Gastroesophageal sphincter (tissue), 4 donors: ENCODE measurements around the gene RPLP1. TPM values are rescaled to one million over a fixed set of nuclear protein-coding genes. Genes with fewer than 3 reads are reported as not detected.

ENCODE experiments used
- ATAC-seq: fragments of 150-250 bp; one replicate; pipeline ENCODE4 v1.9.1; 2016; ENCODE audit warnings: mild to moderate bottlenecking, moderate library complexity
- H3K27ac ChIP-seq, 4 donors: fragments of 200-600 bp; sonication (generic) in 3 of 4; 1 replicate in 3 of 4; 2 replicates in 1 of 4; pipeline ENCODE4 v1.5.1; 2016 to 2019
- H3K27me3 ChIP-seq: fragments of 200-600 bp; sonication (generic); one replicate; pipeline ENCODE4 v1.5.1; 2019
- H3K36me3 ChIP-seq, 2 donors: fragments of 200-600 bp; sonication (generic); one replicate each; pipeline ENCODE4 v1.5.1; 2019; ENCODE audit warnings: control low read depth in 1 of 2
- H3K4me1 ChIP-seq, 3 donors: fragments of 200-600 bp; sonication (generic); 1 replicate in 2 of 3; 2 replicates in 1 of 3; pipeline ENCODE4 v1.5.1; 2016 to 2019; ENCODE audit warnings: control low read depth in 2 of 3
- H3K4me3 ChIP-seq, 2 donors: fragments of 200-600 bp; sonication (generic); one replicate each; pipeline ENCODE4 v1.5.1; 2019; ENCODE audit warnings: mild to moderate bottlenecking in 1 of 2, moderate library complexity in 1 of 2
- H3K9me3 ChIP-seq, 3 donors: fragments of 200-600 bp; sonication (generic); one replicate each; pipeline ENCODE4 v1.5.1; 2017 to 2019; ENCODE audit warnings: control low read depth in 2 of 3
- EP300 ChIP-seq: sonication (generic); formaldehyde crosslinking; IDR thresholded peaks from one replicate; pipeline ENCODE4 v1.6.1; 2017; ENCODE audit warnings: antibody characterized with exemption, mild to moderate bottlenecking
- POLR2A ChIP-seq, 2 donors: fragments of 450-650 bp; IDR thresholded peaks; one replicate each; pipeline ENCODE4 v1.6.1; 2017; ENCODE audit warnings: antibody characterized with exemption in 2 of 2, mild to moderate bottlenecking in 2 of 2, moderate library complexity in 1 of 2
- POLR2AphosphoS5 ChIP-seq: sonication (generic); formaldehyde crosslinking; IDR thresholded peaks from one replicate; pipeline ENCODE4 v1.6.1; 2017; ENCODE audit warnings: antibody characterized with exemption
- WGBS, 2 donors: methylation state at CpG; one replicate each; pipeline ENCODE4 v1.1.5; 2018; ENCODE audit warnings: low coverage in 1 of 2; 5-methylcytosine and 5-hydroxymethylcytosine counted together
- total RNA-seq, 4 donors: library from RNA; depleted of rRNA; stranded (reverse); fragments of >200 nt; gene quantifications; one replicate each; pipeline ENCODE4 v1.1.0, GENCODE V29; 2016
- TF ChIP-seq, protein P1 (sequence below), 4 experiments: fragments of 200-600 bp in 2 of 4; fragments of 450-650 bp in 2 of 4; sonication (generic) in 1 of 4; IDR thresholded peaks; one replicate each; pipeline ENCODE4 v1.5.1; 2017 to 2019; ENCODE audit warnings: antibody characterized with exemption in 4 of 4, mild to moderate bottlenecking in 2 of 4, moderate library complexity in 2 of 4

Gene RPLP1
- total RNA-seq, 4 donors from 2014 or later, result 337 to 657 (median 426) TPM

DNA sequence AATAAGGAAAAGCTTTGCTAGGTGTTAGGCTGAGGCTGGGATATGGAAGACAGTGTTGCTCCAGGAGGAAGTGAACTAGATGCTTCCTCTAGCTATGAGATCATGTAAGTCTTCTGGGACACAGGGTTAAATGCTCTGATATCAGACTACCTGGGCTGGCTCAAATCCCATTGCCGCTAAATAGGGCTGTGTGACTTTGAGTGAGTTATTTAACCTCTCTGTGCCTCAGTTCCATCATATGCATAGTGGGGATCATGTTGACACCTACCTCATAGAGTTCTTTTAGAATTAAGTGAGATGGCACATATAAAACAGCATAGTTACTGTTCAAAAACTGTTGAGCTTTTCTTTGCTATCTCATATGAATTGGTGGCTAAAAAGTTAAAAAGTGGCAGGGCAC, 12.6 kb downstream of the RPLP1 start:
- no peaks in the 10 kb centered on the region for H3K9me3 ChIP-seq
- H3K27ac ChIP-seq, result no peak overlapping the region
- H3K4me1 ChIP-seq, result peaks cover 0 to 35% (median 12%) of the 10 kb centered on the region in 3 donors
- TF ChIP-seq POLR2AphosphoS5 (no peak), EP300 (no peak), POLR2A (IDR thresholded peaks at IDR 0.05) (no peak)
- TF ChIP-seq, protein P1, sequence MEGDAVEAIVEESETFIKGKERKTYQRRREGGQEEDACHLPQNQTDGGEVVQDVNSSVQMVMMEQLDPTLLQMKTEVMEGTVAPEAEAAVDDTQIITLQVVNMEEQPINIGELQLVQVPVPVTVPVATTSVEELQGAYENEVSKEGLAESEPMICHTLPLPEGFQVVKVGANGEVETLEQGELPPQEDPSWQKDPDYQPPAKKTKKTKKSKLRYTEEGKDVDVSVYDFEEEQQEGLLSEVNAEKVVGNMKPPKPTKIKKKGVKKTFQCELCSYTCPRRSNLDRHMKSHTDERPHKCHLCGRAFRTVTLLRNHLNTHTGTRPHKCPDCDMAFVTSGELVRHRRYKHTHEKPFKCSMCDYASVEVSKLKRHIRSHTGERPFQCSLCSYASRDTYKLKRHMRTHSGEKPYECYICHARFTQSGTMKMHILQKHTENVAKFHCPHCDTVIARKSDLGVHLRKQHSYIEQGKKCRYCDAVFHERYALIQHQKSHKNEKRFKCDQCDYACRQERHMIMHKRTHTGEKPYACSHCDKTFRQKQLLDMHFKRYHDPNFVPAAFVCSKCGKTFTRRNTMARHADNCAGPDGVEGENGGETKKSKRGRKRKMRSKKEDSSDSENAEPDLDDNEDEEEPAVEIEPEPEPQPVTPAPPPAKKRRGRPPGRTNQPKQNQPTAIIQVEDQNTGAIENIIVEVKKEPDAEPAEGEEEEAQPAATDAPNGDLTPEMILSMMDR (IDR thresholded peaks at IDR 0.05), result no peak
- H3K4me3 ChIP-seq, result no peak overlapping the region
- H3K36me3 ChIP-seq, result no peaks in the 10 kb centered on the region
- 100% methylated on average over 1 of the region's 1 CpG for WGBS, 2 donors
- no peak for ATAC-seq
- no peaks in the 10 kb centered on the region for H3K27me3 ChIP-seq

DNA sequence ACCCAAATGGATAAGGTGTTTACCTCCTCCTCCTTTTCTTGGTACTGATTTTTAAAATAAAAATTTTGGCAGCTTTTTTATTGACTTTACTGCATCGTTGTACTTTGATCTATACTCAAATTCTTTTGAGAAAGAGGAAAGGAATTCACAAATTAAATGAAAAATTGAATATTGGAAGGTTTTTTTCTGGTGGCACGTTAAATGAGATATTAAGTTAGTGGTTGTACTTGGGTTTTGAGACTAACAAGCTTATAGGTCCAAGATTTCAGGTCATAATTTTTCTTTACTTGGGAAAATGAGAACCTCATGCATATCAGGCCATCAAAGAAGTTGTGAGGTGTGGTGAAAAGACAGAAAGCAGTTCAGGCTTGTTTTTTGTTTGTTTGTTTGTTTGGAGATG, 14.1 kb downstream of the RPLP1 start:
- Histone ChIP-seq H3K36me3 (no peaks in the 10 kb centered on the region), H3K4me1 (peaks cover 0 to 21% (median 11%) of the 10 kb centered on the region in 3 donors), H3K27ac (no peak overlapping the region), H3K27me3 (no peaks in the 10 kb centered on the region), H3K4me3 (no peak overlapping the region), H3K9me3 (no peaks in the 10 kb centered on the region)
- TF ChIP-seq EP300 (no peak), POLR2AphosphoS5 (no peak), POLR2A (IDR thresholded peaks at IDR 0.05) (no peak)
- TF ChIP-seq, protein P1 (IDR thresholded peaks at IDR 0.05), result no peak
- no peak for ATAC-seq
- WGBS, 2 donors, result 85 to 92% methylated on average over 2 of the region's 2 CpGs

DNA sequence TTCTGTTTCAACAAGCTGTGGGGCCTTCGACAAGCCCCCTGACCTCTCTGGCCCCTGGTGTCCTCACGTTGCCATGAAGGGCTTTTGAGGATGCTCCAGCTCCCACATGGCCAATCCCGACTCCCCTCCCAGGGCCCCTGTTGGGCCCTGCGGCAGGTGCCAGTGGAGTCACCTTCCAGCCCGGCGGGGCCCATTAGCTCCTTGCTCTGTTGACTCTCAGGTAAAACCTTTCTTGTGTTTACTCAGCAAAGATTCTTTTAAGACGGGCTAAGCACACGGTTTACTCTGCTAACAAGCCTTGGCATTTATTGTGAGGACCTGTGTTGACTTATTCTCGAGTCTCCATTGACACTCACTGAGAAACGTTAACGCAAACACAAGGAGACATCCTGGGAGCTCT, 15.0 kb downstream of the RPLP1 start:
- ATAC-seq, result no peak
- H3K9me3 ChIP-seq, result no peaks in the 10 kb centered on the region
- no peak for TF ChIP-seq POLR2AphosphoS5
- TF ChIP-seq, protein P1 (IDR thresholded peaks at IDR 0.05), result no peak
- no peak for TF ChIP-seq EP300
- no peak for TF ChIP-seq POLR2A (IDR thresholded peaks at IDR 0.05)
- H3K4me1 ChIP-seq, result peaks cover 0 to 14% (median 5%) of the 10 kb centered on the region in 3 donors
- H3K27me3 ChIP-seq, result no peaks in the 10 kb centered on the region
- H3K27ac ChIP-seq, result no peak overlapping the region
- 68% methylated on average over 6 of the region's 11 CpGs; no CpG with 5 or more reads in 1 of the 2 donors for WGBS, 2 donors
- H3K4me3 ChIP-seq, result no peak overlapping the region
- no peaks in the 10 kb centered on the region for H3K36me3 ChIP-seq

DNA sequence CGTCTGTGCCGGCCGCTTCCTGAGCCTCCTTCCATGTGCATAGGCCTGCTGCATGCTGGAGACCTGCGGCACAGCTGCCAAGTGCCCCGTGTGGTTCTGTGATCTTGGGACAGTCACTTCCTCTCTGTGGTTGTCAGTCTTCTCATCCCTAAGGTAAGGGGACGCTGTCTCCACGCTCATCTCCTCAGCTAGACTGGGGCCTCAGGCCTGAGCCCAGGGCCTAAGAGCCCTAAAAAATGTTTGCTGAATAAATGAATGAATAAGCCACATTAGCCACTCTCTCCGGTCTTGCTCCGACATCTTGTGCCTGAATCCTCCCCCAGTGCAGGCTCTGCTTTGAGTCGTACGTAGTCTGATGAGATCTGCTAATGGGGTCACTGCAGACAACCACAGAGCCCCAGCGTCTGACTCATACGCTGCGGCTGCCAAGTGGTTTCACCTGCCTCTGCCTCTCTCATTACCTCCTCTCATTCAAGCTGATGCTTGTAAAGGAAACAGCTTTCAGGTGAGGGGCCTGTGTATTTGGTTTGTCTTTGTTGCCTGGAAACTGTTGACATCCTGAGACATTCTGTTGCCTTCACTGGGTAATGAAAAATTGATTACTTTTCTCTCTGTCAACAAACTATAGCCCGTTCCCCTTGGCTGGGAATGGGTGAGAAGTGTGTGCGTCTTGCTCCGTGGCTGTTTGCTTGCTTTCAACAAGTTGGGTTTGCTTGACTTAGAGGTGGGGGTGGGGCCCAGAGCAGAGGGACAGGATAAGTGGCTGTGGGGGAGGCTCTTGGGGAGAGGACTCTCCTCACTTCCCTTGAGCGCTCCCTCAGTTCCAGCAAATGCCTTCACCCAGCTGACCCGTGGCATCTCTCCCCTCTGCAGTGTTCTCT, 15.9 kb downstream of the RPLP1 start:
- no peaks in the 10 kb centered on the region for H3K9me3 ChIP-seq
- H3K4me1 ChIP-seq, result peaks cover 0 to 9% (median 0%) of the 10 kb centered on the region in 3 donors
- H3K36me3 ChIP-seq, result no peaks in the 10 kb centered on the region
- 63 to 76% methylated on average over 7 to 8 of the region's 19 CpGs for WGBS, 2 donors
- no peak for ATAC-seq
- TF ChIP-seq POLR2A (IDR thresholded peaks at IDR 0.05), result no peak
- no peak for TF ChIP-seq POLR2AphosphoS5
- TF ChIP-seq, protein P1 (IDR thresholded peaks at IDR 0.05), result no peak
- no peak for TF ChIP-seq EP300
- no peak overlapping the region for H3K27ac ChIP-seq
- no peaks in the 10 kb centered on the region for H3K27me3 ChIP-seq
- H3K4me3 ChIP-seq, result no peak overlapping the region
